IPS-11a (cell line): Measurements from ENCODE around the gene TEK.
"Not testable (repeated sequence)": the region's sequence is repeated elsewhere in the genome, so short reads cannot be mapped to it uniquely, and the experiment has no call there.

Experiments used
- H3K4me3 ChIP-seq: one replicate; pipeline ENCODE4 v1.5.1; 2013; ENCODE audit warnings: low read depth, low read length, control low read depth

Gene TEK

DNA sequence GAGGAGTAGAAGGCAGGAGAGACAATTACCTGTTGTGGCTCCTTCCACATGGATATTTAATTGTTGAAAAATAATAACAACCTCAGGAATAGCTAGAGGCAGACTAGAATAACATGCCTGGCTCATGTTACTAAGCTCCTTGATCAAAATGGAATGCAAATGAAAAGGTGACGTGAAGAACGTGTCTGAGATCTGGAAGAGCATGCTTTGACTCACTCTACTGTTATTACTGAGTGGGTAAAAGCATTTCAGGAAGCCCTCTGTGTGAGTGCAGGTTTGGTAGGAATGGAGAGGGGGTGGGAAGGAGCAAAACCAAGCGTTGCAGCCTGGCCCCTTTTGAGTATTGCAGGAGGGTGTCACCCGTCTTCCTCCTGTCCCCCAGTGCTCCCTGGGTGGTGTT, 103.2 kb downstream of the TEK start:
- H3K4me3 ChIP-seq = no peak overlapping the region

- no peak overlapping the region for H3K4me3 ChIP-seq
These were observed 103.6 kb downstream of the TEK start for GRCh38 chr9:27212621-27213020.

DNA sequence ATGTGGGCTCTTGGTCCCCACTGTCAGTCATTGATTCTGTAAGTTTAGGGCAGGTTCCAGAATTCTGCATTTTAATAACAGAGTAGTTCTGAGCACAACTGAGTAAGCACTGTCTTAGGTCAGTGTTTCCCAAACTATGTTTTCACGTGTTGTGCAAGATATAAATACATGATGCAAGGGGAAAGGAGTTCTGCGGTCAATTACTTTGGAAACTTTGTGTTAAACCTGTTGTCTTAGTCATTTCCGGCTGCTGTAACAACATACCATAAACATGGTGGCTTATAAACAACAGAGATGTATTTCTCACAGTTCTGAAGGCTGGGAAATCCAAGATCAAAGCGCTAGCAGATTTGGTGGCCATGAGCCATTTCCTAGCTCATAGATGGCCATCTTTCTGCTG, 118.2 kb downstream of the TEK start:
- no peak overlapping the region for H3K4me3 ChIP-seq

DNA sequence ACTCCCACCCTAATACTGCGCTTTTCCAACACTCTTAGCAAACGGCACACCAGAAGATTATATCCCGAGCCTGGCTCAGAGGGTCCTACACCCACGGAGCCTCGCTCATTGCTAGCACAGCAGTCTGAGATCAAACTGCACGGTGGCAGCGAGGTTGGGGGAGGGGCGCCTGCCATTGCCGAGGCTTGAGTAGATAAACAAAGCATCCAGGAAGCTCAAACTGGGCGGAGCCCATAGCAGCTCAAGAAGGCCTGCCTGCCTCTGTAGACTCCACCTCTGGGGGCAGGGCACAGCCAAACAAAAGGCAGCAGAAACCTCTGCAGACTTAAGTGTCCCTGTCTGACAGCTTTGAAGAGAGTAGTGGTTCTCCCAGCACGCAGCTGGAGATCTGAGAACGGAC, 130.6 kb downstream of the TEK start:
- not testable (repeated sequence) for H3K4me3 ChIP-seq

DNA sequence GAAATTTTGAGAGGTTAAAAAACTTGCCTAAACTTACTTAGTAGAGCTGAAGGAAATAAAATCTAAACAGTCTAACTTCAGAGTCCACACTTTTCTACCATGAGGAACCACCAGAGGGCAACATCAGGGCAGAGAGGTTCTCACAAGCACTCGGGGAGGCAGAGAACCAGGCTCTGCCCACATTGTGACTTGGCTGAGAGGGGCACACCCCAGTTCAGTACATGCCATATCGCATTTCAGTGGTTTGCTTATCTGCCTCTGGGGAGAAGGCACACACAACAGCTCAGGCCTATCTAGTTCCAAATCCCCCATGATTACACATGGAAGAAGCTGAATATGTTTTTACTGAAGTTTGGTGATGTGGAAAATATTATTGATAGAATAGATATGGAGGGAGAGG, 138.7 kb downstream of the TEK start:
- no peak overlapping the region for H3K4me3 ChIP-seq

GRCh38 chr9:27248702-27249101, 139.7 kb downstream of the TEK start:
- no peak overlapping the region for H3K4me3 ChIP-seq

DNA sequence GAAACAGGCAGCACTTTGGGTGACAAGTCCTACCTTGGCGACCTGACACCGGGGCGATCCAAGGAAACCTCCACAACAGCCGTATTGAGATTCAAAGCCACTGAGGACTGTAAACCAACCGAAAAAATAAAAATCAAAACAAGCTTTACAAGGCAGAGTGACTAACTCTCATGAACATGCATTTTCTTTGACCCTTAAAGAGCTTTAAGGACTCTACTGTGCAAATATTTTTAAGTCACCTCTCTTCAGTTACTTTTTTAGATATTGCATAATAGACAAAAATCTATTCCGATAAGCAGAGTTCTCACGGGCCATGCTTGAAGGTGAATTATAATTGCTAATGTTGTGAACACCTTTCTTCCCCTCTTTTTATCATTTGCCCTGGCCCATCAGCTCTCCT, 149.6 kb downstream of the TEK start:
- H3K4me3 ChIP-seq = no peak overlapping the region

DNA sequence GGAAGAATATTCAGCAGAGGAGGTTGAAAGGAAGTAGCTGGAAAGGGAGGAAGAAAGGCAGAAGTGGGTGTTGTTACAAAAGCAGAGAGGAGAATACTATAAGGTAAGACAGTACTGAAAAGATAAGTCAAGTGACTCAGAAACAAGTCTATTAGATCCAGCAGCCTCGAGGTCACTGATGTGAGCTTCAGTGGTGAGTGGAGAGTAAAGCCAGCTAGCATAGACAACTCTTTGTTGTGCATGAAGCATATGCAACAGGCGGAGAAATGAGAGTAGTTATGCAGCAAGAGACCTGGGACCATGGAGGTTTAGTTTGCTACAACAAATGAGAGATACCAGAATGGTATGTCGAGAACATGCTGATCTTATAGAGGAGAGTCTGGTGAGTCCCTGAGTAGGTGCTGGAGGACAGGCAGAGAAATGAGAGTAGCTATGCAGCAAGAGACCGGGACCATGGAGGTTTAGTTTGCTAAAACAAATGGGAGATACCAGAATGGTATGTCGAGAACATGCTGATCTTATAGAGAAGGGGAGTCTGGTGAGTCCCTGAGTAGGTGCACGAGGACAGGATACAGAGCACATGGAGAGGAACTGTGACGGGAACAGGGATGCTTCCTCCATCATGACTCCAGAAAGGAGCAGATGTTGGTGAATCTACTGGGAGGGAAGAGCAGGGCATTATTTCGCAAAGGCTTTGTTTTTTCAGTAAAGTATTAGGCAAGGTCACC, 151.9 kb downstream of the TEK start:
- H3K4me3 ChIP-seq = no peak overlapping the region

GRCh38 chr9:27261517-27262211, 152.6 kb downstream of the TEK start:
- no peak overlapping the region for H3K4me3 ChIP-seq

GRCh38 chr9:27272103-27272502, 163.1 kb downstream of the TEK start:
- H3K4me3 ChIP-seq = no peak overlapping the region

DNA sequence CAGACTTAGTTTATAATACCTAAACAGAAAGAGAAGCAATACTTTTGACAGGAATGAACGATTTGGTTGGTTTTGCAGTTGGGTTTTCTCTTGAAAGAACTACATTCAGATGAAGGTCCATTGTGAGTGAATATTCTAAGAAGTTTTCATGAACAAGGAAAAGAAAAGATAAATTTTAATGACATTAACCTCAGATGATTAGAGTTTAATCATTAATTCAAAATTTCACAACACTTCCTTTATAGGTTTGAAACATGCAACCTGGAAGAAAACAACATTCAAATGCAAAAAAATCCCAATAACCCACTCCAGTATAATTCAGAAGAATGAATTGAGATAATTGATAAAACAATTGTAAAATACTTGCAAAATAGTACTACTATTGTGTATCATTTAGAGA, 164.2 kb downstream of the TEK start:
- no peak overlapping the region for H3K4me3 ChIP-seq

DNA sequence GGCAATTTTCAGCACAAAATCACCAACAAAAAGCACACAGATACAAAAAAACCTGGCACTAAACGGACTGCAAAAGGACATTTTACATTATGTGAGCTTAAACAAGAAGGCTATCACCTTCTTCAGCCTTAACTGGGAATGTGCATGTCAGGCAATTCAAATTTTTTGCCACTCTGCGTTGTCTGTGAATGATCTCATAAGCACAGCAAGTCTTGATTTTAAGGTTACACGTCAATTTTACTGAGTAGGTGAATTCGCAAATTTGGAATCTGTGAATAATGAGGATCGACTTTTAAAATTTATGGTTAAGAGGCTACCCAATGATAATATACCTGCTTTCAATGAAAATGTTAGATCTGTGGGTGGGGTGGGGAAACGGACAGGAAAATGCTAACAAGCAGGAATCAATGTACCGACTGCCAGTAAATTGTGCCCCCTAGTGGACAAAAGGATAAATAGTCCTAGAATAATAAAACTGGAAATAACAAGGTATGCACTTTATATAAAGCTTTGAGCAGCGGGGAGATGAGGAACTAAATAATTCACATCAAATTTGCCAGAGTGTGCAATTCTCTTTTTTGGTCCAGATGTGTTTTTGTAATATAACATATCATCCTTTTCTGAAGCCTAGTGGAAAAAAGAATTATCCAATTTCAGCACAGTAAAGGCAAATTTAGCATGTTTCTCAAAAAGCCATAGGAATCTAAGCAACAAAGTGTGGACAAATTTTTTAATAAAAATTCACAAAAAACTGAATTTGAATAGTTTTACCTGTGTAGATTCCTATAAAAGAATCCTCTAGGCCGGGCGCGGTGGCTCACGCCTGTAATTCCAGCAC, 167.4 kb downstream of the TEK start:
- H3K4me3 ChIP-seq = no peak overlapping the region

DNA sequence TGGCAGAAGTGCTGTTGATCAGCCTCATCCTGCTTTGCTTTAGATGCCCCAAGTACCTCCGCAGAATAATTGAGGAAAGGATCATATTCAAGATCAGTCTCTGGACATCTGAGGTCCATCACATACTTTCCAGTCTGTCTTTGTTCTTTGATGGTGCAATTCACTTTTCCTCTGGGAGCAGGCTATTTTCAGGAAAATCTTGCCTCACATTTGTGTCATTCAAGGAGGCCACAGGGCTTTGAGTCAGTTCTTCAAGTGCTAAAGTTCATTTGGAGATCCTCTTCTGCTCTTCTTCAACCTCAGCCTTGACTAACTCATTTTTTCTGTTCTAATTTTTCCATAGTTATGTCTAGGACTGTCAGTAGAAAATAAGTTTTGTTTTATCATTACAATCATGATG, 169.3 kb downstream of the TEK start:
- H3K4me3 ChIP-seq = no peak overlapping the region

DNA sequence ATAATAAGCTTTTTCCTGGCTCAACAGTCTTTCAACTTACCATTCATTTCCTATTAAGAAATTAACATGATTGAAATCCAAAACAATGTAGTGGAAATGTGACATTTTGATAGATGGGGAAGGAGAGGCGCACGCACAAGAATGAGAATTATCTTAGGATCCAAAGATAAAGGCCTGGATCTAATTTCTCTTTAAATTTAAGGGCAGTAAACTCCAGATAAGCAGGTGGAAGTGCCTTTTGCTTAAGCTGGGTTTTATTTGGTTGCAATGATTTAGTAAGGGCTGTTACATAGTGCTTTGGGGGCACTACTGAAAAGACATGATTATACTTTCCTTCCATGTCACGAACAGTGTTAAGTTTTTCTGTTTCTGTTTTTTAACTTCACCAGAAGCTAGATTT, 170.6 kb downstream of the TEK start:
- no peak overlapping the region for H3K4me3 ChIP-seq
